Lung (tissue), 12 donors: ENCODE data around the gene SPSB2. TPM values are rescaled to one million over a fixed set of nuclear protein-coding genes. Genes with fewer than 3 reads are reported as not detected.
"Not testable (repeated sequence)": the region's sequence is repeated elsewhere in the genome, so short reads cannot be mapped to it uniquely, and the experiment has no call there.

Experiments
- ATAC-seq: fragments of 200-7000 bp; cut with Tn5 transposase; one replicate; pipeline ENCODE4 v1.9.1; 2020; ENCODE audit warnings: moderate number of reproducible peaks; ENCODE audit not compliant: insufficient read depth, low FRiP score
- DNase-seq, 3 donors: peaks; one replicate each; pipeline ENCODE4 v3.0.0-alpha.2; 2013 to 2017
- H3K27ac ChIP-seq, 2 donors: one replicate each; pipeline ENCODE4 v1.5.1; 2013; ENCODE audit warnings: mild to moderate bottlenecking in 2 of 2, moderate library complexity in 2 of 2, control low read depth in 1 of 2, inconsistent platforms in 1 of 2, low read depth in 1 of 2, low read length in 1 of 2
- H3K27me3 ChIP-seq, 3 donors: one replicate each; pipeline ENCODE4 v1.5.1; 2013; ENCODE audit warnings: low read length in 2 of 3; ENCODE audit not compliant: control insufficient read depth in 3 of 3, insufficient read depth in 3 of 3
- H3K36me3 ChIP-seq, 4 donors: one replicate each; pipeline ENCODE4 v1.5.1; 2013; ENCODE audit warnings: low read length in 4 of 4, mild to moderate bottlenecking in 1 of 4, moderate library complexity in 1 of 4; ENCODE audit not compliant: control insufficient read depth in 4 of 4, insufficient read depth in 4 of 4
- H3K4me1 ChIP-seq, 5 donors: one replicate each; pipeline ENCODE4 v1.5.1; 2013; ENCODE audit warnings: low read length in 5 of 5, mild to moderate bottlenecking in 2 of 5, moderate library complexity in 1 of 5; ENCODE audit not compliant: control insufficient read depth in 5 of 5, insufficient read depth in 5 of 5
- H3K4me3 ChIP-seq: one replicate; pipeline ENCODE4 v1.5.1; 2013; ENCODE audit warnings: mild to moderate bottlenecking, control low read depth, moderate library complexity
- H3K9ac ChIP-seq, 2 donors: one replicate each; pipeline ENCODE4 v1.5.1; 2013; ENCODE audit warnings: low read length in 2 of 2, control low read depth in 1 of 2; ENCODE audit not compliant: insufficient read depth in 1 of 2
- H3K9me3 ChIP-seq, 4 donors: one replicate each; pipeline ENCODE4 v1.5.1; 2013; ENCODE audit warnings: low read length in 3 of 4, mild to moderate bottlenecking in 1 of 4, moderate library complexity in 1 of 4; ENCODE audit not compliant: control insufficient read depth in 4 of 4, insufficient read depth in 3 of 4
- WGBS, 2 donors: extraction: QIAGEN DNeasy Blood & Tissue Kit; methylation state at CpG; one replicate each; pipeline ENCODE4 v1.1.7; 2013; 5-methylcytosine and 5-hydroxymethylcytosine counted together
- polyA plus RNA-seq, 2 donors: library from polyadenylated mRNA; stranded (reverse); fragments of 200-250 nt; gene quantifications; one replicate each; pipeline ENCODE4 v1.2.1, GENCODE V29; 2013
- total RNA-seq, 2 donors: library from RNA; depleted of rRNA in 1 of 2; stranded (reverse); fragments of >200 nt in 1 of 2; gene quantifications; one replicate each; pipeline ENCODE4 v1.2.1, GENCODE V29; 2014 to 2021
- TF ChIP-seq, protein P1 (sequence below): IDR thresholded peaks from 2 replicates; pipeline ENCODE4 v1.5.1; 2012; ENCODE audit warnings: mild to moderate bottlenecking; ENCODE audit errors: control extremely low read depth, extremely low read depth
- donor health status: control.
- donor health status: control.
- donor health status: Bipolar disorder and iron deficiency.
- donor health status: healthy.
- donor health status: DM: yes; HTN: yes; CAD: no.

Gene SPSB2
- total and polyA plus RNA-seq, 4 donors = 21.0 to 39.8 (median 31.4) TPM

DNA sequence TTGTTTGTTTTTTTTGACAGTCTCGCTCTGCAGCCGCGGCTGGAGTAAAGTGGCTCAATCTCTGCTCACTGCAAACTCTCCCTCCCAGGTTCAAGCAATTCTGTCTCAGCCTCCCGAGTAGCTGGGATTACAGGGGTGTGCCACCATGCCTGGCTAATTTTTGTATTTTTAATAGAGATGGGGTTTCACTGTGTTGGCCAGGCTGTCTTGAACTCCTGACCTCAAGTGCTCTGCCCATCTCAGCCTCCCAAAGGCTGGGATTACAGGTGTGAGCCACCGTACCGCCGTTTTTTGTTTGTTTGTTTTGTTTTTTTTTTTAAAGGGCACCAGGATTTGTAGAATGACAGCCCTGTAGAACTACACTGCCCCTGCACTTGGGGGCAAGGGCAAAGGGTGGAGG is 15.7 kb upstream of the SPSB2 start:
- not testable (repeated sequence) for H3K9ac ChIP-seq, H3K4me3 ChIP-seq, H3K27me3 ChIP-seq, ATAC-seq, DNase-seq, H3K27ac ChIP-seq, H3K9me3 ChIP-seq
- peaks cover 0 to 11% (median 2%) of the 10 kb centered on the region in 5 donors for H3K4me1 ChIP-seq
- 72 to 81% methylated on average over 7 of the region's 7 CpGs for WGBS, 2 donors
- H3K36me3 ChIP-seq = peaks cover 0 to 10% (median 4%) of the 10 kb centered on the region in 4 donors

DNA sequence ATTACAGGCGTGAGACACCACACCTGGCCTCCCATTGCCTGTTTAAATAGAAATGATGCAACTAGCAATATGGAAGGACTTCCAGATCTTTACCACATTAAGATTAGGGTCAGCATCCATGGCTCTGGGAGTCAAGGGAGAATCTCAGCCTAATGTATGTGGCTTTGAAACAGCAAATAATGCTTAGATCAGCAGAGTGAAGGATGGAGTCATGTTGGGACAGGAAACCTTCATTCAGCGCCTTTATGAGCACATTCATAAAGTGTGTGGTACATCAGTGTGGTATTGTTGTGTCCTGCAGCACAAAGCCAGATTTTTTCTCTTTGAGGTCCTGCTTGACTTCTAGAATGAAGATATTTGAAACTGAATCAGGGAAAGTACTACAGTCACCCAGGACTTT is 15.3 kb upstream of the SPSB2 start:
- WGBS, 2 donors = 85 to 97% methylated on average over 2 of the region's 2 CpGs
- ATAC-seq (no peak), DNase-seq (no peak)
- Histone ChIP-seq H3K27me3 (no peaks in the 10 kb centered on the region), H3K9ac (no peak overlapping the region), H3K4me1 (peaks cover 0 to 11% (median 2%) of the 10 kb centered on the region in 5 donors), H3K4me3 (no peak overlapping the region), H3K36me3 (peaks cover 0 to 12% (median 6%) of the 10 kb centered on the region in 4 donors), H3K9me3 (no peaks in the 10 kb centered on the region), H3K27ac (no peak overlapping the region)
- TF ChIP-seq, protein P1, sequence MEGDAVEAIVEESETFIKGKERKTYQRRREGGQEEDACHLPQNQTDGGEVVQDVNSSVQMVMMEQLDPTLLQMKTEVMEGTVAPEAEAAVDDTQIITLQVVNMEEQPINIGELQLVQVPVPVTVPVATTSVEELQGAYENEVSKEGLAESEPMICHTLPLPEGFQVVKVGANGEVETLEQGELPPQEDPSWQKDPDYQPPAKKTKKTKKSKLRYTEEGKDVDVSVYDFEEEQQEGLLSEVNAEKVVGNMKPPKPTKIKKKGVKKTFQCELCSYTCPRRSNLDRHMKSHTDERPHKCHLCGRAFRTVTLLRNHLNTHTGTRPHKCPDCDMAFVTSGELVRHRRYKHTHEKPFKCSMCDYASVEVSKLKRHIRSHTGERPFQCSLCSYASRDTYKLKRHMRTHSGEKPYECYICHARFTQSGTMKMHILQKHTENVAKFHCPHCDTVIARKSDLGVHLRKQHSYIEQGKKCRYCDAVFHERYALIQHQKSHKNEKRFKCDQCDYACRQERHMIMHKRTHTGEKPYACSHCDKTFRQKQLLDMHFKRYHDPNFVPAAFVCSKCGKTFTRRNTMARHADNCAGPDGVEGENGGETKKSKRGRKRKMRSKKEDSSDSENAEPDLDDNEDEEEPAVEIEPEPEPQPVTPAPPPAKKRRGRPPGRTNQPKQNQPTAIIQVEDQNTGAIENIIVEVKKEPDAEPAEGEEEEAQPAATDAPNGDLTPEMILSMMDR = no peak

DNA sequence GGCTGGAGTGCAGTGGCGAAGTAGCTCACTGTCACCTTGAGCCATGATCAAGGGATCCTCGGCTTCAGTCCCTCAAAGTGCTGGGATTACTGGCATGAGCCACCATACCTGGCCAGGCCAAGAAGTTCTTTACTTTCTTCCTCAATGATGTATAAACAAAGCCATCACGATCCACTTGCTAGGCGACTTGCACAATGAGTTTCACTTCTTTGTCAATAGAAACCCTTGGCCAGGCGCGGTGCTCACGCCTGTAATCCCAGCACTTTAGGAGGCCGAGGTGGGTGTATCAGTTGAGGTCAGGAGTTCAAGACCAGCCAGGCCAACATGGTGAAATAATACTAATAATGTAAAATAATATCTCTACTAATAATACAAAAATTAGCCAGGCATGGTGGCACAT is 14.4 kb upstream of the SPSB2 start:
- Histone ChIP-seq H3K27ac (peak overlapping the region in 1 of 2 donors; percentile 87), H3K36me3 (peaks cover 0 to 13% (median 6%) of the 10 kb centered on the region in 4 donors), H3K4me3 (no peak overlapping the region), H3K9ac (no peak overlapping the region), H3K4me1 (peaks cover 0 to 11% (median 2%) of the 10 kb centered on the region in 5 donors), H3K9me3 (no peaks in the 10 kb centered on the region), H3K27me3 (no peaks in the 10 kb centered on the region)
- TF ChIP-seq, protein P1 = no peak
- no peak for DNase-seq
- WGBS, 2 donors = 34 to 54% methylated on average over 8 of the region's 8 CpGs
- no peak for ATAC-seq

DNA sequence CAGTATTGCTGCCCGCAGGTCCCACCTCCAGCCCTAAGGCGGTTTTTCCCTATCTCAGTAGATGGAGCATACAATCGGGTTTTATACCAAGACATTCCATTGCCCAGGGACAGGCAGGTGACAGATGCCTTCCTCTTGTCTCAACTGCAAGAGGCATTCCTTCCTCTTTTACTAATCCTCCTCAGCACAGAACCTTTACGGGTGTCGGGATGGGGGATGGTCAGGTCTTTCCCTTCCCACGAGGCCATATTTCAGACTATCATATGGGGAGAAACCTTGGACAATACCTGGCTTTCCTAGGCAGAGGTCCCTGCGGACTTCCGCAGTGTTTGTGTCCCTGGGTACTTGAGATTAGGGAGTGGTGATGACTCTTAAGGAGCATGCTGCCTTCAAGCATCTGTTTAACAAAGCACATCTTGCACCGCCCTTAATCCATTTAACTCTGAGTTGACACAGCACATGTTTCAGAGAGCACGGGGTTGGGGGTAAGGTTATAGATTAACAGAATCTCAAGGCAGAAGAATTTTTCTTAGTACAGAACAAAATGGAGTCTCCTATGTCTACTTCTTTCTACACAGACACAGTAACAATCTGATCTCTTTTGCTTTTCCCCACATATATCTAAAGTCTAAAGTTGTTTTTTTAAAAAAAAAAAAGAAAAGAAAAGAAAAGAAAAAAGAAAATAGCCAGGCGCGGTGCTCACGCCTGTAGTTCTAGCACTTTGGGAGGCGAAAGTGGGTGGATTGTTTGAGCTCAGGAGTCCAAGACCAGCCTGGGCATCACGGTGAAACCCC is 13.3 kb upstream of the SPSB2 start:
- not testable (repeated sequence) for DNase-seq, H3K9ac ChIP-seq, H3K4me1 ChIP-seq, H3K27me3 ChIP-seq, H3K9me3 ChIP-seq, ATAC-seq, H3K4me3 ChIP-seq
- 55 to 62% methylated on average over 11 to 12 of the region's 15 CpGs for WGBS, 2 donors
- H3K27ac ChIP-seq = peak overlapping the region in 1 of 2 donors; percentile 72
- peaks cover 0 to 13% (median 6%) of the 10 kb centered on the region in 4 donors for H3K36me3 ChIP-seq
